GM21390 (cell line): ENCODE data around the gene PRRT1B.
A peak's percentile ranks its signal among the peaks of the same experiment; 100 is the strongest.

Source experiments
- ATAC-seq: cut with Tn5 transposase; IDR thresholded peaks from one replicate; pipeline ENCODE4 v1.9.1; 2021; ENCODE audit not compliant: unreplicated experiment

The PRRT1B gene

GRCh38 chr9:131578731-131579504, 33.6 kb downstream of the PRRT1B start:
- peak; percentile 71 for ATAC-seq

GRCh38 chr9:131579789-131580211, 34.5 kb downstream of the PRRT1B start:
- ATAC-seq: no peak

DNA sequence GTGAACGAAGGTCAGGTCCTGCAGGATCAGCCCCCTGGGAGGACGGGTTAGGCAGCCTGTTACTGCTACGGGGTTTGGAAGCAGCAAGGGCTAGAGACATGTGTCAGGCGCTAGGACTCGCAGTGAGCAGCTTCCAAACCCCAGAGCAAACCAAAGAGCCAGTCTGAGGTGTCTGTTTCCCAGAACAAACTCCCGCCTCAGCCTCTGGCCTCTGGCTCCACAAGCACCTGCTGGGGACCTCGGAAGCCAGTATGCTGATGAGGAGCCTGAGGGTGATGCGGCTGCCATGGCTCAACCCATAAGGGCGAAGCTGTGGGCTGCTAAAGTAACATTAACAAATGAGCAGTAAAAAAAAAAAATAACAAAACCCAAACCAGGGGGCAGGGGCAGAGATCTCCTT, 35.0 kb downstream of the PRRT1B start:
- no peak for ATAC-seq

DNA sequence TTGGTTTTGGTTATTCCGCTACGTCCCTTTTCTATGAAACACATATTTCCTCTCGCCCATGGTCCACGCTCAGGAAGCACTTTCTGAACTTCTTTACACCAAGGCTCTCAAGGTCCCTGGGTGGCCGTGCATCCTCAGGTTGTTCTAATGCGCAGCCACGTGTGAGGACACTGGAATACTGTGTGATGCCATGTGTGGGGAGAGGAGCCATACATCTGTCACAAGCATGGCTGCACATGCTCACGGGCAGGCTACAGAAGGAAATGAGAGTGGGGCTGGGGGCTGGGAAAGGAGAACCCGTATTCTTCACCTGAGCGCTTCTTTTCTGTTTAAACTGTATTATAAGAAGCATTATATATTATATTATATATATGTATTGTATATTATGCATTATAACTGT, 36.7 kb downstream of the PRRT1B start:
- no peak for ATAC-seq

GRCh38 chr9:131582466-131583336, 37.4 kb downstream of the PRRT1B start:
- ATAC-seq: no peak

DNA sequence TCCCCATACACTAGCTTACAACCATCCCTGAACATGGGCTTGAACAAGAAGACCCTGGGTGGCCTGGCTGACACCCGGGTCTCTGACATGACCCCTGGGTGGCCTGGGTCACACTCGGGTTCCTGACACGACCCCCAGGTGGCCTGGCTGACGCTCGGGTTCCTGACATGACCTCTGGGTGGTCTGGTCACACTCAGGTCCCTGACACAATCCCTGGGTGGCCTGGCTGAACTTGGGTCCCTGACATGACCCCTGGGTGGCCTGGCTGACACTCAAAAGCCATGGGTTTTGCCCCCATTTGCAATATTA, 38.0 kb downstream of the PRRT1B start:
- no peak for ATAC-seq

DNA sequence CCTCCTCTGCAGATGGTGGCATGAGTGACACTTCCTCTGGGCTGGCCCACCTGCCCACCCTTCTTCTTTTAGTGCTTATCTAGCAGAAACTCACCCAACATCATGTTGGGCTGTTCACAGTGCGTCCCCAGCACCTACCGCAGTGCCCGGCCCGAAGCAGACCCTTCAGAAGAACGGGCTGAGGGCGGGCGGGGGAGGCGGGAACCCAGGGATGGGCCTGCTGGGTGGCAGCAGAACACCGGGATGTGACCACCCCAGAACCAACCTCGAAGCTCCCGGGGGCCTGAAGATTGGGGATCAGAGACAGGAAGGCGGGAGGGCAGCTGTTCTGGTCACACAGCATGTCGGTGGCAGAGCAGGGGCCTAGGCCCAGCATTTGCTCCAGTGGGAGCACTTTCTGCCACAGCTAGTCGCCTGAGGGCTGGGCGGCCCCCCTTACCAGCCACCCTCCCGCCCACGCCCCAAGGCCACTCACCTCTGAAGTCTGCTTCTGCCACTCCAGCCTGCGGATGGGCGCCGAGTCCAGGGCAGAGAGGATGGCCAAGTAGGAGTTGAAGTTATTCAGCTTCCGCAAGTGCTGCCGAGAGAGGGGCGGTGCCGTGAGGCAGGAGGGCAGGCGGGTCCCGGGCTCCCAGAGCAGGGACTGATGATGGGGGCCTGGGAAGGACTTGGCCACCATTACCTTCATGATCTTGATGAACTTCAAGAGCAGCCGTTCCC, 38.7 kb downstream of the PRRT1B start:
- no peak for ATAC-seq

- no peak for ATAC-seq
Observed at GRCh38 chr9:131584858-131585257, 39.5 kb downstream of the PRRT1B start.

DNA sequence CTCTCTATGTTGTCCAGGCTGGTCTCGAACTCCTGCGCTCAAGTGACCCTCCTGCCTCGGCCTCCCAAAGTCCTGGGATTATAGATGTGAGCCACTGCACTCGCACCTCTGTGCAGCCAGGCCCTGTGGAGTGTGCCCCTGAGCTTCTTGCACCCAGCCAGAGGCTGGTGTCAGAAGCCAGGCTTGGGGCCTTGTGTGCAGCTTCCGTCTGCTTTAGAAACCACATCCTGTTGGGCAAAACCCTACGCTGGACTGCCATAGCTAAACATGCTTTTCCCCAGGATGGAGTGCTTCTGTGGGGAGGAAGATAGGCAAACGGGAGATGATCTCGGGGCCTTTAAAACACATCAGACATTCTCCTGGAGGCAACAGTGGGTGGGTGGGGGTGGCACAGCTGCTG, 40.1 kb downstream of the PRRT1B start:
- no peak for ATAC-seq

DNA sequence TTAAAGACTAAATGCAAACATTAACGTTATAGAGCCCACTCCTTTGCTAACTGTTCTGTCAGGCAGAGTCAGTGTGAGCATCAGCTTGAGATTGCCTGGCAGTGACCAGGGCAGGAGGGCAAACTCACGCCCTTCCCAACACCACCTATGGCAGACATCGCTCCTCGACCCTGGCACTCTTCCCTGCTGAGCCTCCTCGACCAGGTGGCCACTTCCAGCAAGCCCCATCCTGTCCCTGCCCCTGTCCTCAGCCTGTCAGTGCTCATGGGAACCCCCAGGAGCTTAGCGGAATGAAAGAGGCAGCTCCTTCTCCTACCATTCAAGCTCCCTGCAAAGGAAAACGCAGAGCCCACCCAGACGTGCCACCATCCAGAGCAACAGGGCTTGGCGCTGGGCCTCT, 42.0 kb downstream of the PRRT1B start:
- no peak for ATAC-seq

GRCh38 chr9:131587906-131588305, 42.6 kb downstream of the PRRT1B start:
- no peak for ATAC-seq

DNA sequence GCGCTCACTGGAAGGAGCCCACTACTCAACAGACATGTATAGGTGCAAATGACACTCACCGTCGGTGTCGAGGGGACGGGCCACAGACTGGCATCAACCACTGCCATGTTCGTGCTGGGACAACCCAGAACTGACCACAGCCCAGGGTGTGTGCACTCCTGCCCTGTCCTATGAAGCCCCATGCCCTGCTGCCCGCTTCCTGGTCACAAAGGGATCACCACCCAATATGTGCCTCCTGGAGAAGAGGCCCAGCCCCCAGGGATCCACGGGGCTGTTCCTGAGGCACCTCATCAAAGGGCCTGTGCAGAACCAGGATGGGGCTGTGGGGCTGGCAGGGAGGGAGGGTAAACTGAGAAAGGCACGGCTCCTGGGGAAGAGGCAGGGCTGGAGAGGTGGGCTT, 43.1 kb downstream of the PRRT1B start:
- ATAC-seq: no peak

DNA sequence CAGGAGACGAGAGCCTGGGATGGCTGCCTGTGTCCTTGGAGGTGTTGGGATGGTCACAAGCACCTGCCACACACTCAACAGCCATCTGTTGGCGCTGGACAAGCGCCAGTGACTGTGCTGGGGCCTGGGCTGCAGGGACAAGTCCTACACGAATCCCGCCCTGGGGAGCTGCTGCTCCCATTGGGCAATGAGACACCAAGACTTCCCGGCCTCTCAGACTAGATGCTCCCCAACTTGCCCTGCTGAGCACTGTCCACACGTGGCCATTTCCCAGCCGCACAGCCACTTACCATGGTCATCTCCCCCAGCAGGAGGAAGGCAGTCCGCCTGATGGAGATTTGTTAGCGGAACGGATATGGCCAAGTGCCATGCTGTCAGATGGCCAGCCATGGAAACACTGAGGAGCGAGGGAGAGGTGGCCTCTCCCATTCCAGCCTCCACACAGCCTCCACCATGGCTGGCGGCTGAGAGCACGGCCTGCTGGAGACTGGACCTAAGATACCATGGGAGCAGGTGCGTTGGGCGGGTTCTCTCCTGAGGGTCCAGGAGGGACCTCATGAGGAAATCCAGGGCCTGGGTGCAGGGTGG, 43.9 kb downstream of the PRRT1B start:
- no peak for ATAC-seq

GRCh38 chr9:131589993-131590392, 44.7 kb downstream of the PRRT1B start:
- ATAC-seq: no peak

GRCh38 chr9:131590449-131590848, 45.1 kb downstream of the PRRT1B start:
- no peak for ATAC-seq

DNA sequence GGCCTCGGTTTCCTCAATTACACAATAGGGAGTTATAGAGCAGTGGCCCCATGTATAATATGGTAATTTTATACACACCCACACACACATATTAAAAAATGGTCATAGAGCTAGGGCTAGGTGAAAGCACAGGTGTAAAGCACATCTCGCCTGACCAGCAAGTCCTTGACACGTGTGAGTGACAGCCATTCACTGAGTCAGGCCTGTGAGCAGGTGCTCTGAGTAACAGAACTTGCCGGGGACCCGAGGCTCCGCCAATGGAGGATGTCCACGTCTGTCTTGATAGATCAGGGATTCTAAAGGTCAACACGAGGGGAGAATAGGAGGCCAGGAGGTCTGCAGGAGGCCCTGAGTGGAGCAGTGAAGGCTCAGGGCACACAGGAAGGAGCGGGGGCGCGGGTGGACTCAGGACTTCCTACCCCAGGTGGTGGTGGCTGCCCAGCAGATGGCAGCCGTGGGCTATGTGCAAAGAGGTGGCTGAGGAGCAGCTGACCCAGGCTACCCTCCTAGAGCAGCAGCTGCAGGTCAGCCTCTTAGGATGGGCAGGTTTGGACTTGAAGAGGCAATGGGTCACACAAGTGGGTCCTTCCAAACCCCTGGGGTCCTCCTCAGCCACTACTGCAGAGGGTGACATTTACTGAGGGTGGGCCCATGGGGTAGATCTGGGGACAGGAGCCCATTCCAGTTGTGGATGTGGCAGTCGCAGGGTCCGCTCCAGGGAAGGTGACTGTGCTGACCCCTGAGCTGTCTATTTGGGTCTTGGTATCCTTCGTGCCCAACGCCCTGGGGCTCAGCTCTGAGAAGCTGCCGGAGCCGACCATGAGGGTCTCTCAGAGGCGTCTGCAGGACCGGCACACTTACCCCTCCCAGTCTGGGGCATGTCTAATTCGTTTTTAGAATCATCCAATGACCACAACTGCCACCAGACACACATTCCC, 45.9 kb downstream of the PRRT1B start:
- ATAC-seq: no peak

DNA sequence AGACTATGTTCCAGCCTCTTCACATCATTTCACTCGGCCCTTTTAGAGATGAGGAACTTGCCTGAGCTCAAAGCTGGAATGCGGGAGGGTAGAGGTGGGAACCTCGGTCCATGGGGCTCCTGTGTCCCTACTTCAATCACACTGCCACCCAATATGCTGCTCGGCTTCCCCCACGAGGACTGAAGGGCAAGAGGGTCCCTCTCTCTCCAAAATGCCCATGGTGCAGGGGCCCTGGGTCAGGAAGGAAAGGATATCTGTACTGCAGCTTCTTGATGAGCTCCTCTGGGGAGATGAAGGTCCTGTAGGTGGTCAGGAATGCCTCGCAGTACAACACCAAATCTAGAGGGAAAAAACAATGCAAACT, 46.5 kb downstream of the PRRT1B start:
- no peak for ATAC-seq

DNA sequence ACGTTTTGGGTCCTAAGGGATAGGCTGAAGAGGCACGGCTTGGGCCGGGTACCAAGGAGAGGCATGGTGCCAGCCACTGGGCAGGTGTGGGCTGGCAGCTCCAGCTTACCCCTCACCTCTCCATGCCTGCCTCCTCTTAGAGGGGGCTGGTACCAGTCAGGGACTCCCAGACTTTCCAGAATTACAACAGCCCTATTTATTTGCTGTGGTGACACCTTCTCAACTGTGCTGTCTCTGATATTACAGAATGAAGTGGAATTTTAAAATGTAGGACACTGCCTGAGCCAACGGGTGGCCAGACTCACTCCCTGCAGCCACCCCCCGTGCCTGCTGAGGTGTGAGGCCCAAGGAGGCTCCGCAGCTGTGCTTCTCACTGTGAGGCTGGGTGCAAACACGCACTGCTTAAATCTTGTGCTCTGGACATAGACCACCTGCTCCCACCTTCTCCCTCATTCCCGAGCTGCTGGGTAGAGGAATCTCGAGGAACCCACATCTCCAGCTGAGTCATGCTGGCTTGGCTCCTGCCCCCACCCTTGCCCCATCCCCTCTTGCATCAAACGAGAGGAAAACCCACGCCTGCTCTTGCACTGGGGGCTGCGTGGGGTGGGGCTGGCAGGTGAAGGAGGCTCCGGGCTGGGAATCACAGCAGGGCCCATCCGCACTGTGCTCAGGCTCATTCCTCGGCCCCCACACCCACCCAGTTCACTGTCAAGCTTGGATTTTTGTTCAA, 47.9 kb downstream of the PRRT1B start:
- ATAC-seq: no peak

DNA sequence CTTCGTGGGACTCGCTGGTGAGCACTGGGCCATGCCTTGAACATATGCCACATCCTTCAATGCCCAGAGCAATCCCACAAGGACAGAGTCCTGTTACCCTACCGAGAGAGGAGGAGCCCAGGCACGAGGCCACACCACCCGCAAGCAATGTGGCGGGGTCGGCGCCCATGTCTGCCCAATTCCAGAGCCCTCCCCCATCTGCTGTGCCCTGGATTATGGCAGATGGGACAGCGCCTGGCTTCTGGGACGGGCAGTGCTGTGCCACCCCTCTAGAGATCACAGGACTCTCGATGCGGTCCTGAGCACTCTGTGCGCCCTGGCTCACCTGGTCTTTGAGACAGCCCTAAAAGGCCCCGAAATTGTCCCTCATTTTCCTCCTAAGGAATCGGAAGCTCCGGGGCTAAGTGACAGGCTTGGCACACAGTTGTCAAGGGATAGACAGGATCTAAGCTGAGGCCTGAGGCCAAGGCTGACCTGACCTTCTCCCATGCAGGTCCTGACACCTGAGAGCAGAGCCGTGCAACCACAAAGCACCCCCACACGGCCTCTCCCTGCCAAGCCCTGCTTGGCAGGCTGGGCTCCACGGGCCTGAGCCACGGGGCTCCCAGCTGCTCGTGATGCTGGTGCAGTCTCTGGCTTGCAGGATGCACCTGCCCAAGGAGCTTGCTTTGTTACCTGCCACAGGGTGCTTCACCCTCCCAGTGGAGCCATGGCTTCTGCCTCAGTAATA, 48.8 kb downstream of the PRRT1B start:
- no peak for ATAC-seq
